GM23338 (cell line): ENCODE data around the gene PNPO. TPM values are rescaled to one million over a fixed set of nuclear protein-coding genes. Genes with fewer than 3 reads are reported as not detected.

Experiments used
- ATAC-seq: fragments of 200-7000 bp; cut with Tn5 transposase; 3 replicates; pipeline ENCODE4 v1.9.1; 2020
- DNase-seq: peaks from one replicate; pipeline ENCODE4 v3.0.0-alpha.2; 2015; ENCODE audit warnings: low spot score
- H2AFZ ChIP-seq: fragments of 200-600 bp; sonication (generic); 2 replicates; pipeline ENCODE4 v1.8.0; 2016; ENCODE audit warnings: antibody characterized with exemption, mild to moderate bottlenecking, moderate library complexity
- H3F3A ChIP-seq: fragments of 200-600 bp; sonication (generic); replicated peaks from 2 replicates; pipeline ENCODE4 v1.8.0; 2017; ENCODE audit warnings: antibody characterized with exemption, mixed run types, low read depth
- H3K27ac ChIP-seq: fragments of 200-600 bp; sonication (generic); 2 replicates; pipeline ENCODE4 v1.6.1; 2016; ENCODE audit warnings: low read depth
- H3K27me3 ChIP-seq: fragments of 200-600 bp; sonication (generic); 2 replicates; pipeline ENCODE4 v1.8.0; 2016; ENCODE audit warnings: mild to moderate bottlenecking, mixed run types, moderate library complexity; ENCODE audit not compliant: insufficient read depth
- H3K36me3 ChIP-seq: fragments of 200-600 bp; sonication (generic); 2 replicates; pipeline ENCODE4 v1.8.0; 2016; ENCODE audit warnings: mild to moderate bottlenecking; ENCODE audit not compliant: insufficient read depth
- H3K4me1 ChIP-seq: fragments of 200-600 bp; sonication (generic); 2 replicates; pipeline ENCODE4 v1.8.0; 2016; ENCODE audit warnings: mild to moderate bottlenecking, moderate library complexity; ENCODE audit not compliant: insufficient read depth
- H3K4me2 ChIP-seq: fragments of 200-600 bp; sonication (generic); 2 replicates; pipeline ENCODE4 v1.7.1; 2017; ENCODE audit warnings: mixed run types
- H3K4me3 ChIP-seq: fragments of 200-600 bp; sonication (generic); 2 replicates; pipeline ENCODE4 v1.6.1; 2016; ENCODE audit warnings: mixed run types
- H3K79me2 ChIP-seq: fragments of 200-600 bp; sonication (generic); replicated peaks from 2 replicates; pipeline ENCODE4 v1.8.0; 2017; ENCODE audit warnings: mild to moderate bottlenecking; ENCODE audit not compliant: insufficient read depth
- H3K9me2 ChIP-seq: fragments of 200-600 bp; sonication (generic); 2 replicates; pipeline ENCODE4 v1.8.0; 2017; ENCODE audit not compliant: insufficient read depth
- H4K20me1 ChIP-seq: fragments of 200-600 bp; sonication (generic); replicated peaks from 2 replicates; pipeline ENCODE4 v1.8.0; 2017; ENCODE audit warnings: mild to moderate bottlenecking; ENCODE audit not compliant: insufficient read depth
- H3K27ac Mint-ChIP-seq: 2 replicates; pipeline ENCODE4 v1.8.0; 2020; ENCODE audit warnings: inconsistent platforms, mild to moderate bottlenecking, moderate library complexity, mixed read lengths
- H3K27me3 Mint-ChIP-seq: 3 replicates; pipeline ENCODE4 v1.8.0; 2022; ENCODE audit warnings: low read depth, mild to moderate bottlenecking, moderate library complexity, mixed read lengths, inconsistent platforms; ENCODE audit not compliant: insufficient read depth, poor library complexity
- H3K36me3 Mint-ChIP-seq: 3 replicates; pipeline ENCODE4 v1.8.0; 2021; ENCODE audit warnings: low read depth, mild to moderate bottlenecking, inconsistent platforms, moderate library complexity, mixed read lengths
- H3K4me1 Mint-ChIP-seq: 3 replicates; pipeline ENCODE4 v1.8.0; 2020; ENCODE audit warnings: mild to moderate bottlenecking, inconsistent platforms, mixed read lengths
- H3K4me3 Mint-ChIP-seq: 3 replicates; pipeline ENCODE4 v1.8.0; 2021; ENCODE audit warnings: moderate library complexity, mild to moderate bottlenecking, inconsistent platforms, mixed read lengths
- H3K9me3 Mint-ChIP-seq: 3 replicates; pipeline ENCODE4 v1.8.0; 2020; ENCODE audit warnings: moderate library complexity, mild to moderate bottlenecking, inconsistent platforms, mixed read lengths
- CREB1 ChIP-seq: fragments of 250-450 bp; sonication (Bioruptor Pico); IDR thresholded peaks from 2 replicates; pipeline ENCODE4 v1.5.0; 2020; ENCODE audit warnings: low read depth, mild to moderate bottlenecking, moderate library complexity
- EZH2 ChIP-seq: fragments of 200-600 bp; sonication (generic); IDR thresholded peaks from one replicate; pipeline ENCODE4 v1.8.0; 2017; ENCODE audit warnings: antibody characterized with exemption, mild to moderate bottlenecking, low read depth; ENCODE audit not compliant: unreplicated experiment
- EZH2phosphoT487 ChIP-seq: fragments of 200-600 bp; sonication (generic); IDR thresholded peaks from one replicate; pipeline ENCODE4 v1.8.1; 2018; ENCODE audit warnings: antibody characterized with exemption; ENCODE audit not compliant: unreplicated experiment
- NANOG ChIP-seq: IDR thresholded peaks from 2 replicates; pipeline ENCODE4 v1.6.1; 2016; ENCODE audit warnings: antibody characterized with exemption, borderline replicate concordance
- POLR2AphosphoS5 ChIP-seq: IDR thresholded peaks from 2 replicates; pipeline ENCODE4 v1.6.1; 2016; ENCODE audit warnings: antibody characterized with exemption, low read depth
- REST ChIP-seq: IDR thresholded peaks from one replicate; pipeline ENCODE4 v1.6.1; 2018; ENCODE audit warnings: antibody characterized with exemption; ENCODE audit not compliant: unreplicated experiment
- STAT1 ChIP-seq: IDR thresholded peaks from one replicate; pipeline ENCODE4 v1.6.1; 2016; ENCODE audit warnings: antibody characterized with exemption; ENCODE audit not compliant: unreplicated experiment
- ZNF114 ChIP-seq: fragments of 250-450 bp; sonication (Bioruptor Pico); IDR thresholded peaks from 2 replicates; pipeline ENCODE4 v1.5.0; 2020; ENCODE audit warnings: mild to moderate bottlenecking, moderate library complexity
- ZNF331 ChIP-seq: fragments of 250-450 bp; sonication (Bioruptor Pico); IDR thresholded peaks from 2 replicates; pipeline ENCODE4 v1.5.0; 2020; ENCODE audit warnings: low read depth, mild to moderate bottlenecking, moderate library complexity
- ZNF462 ChIP-seq: fragments of 250-450 bp; sonication (Bioruptor Pico); IDR thresholded peaks from 2 replicates; pipeline ENCODE4 v1.5.0; 2020; ENCODE audit warnings: mild to moderate bottlenecking, moderate library complexity
- polyA plus RNA-seq: library from polyadenylated mRNA; unstranded; fragments of >200 nt; fragmentation: Nextera tagmentation; extraction: Ambion mirVana; gene quantifications from 2 replicates; pipeline ENCODE4 v1.2.1, GENCODE V29; 2016
- total RNA-seq: library from RNA; depleted of rRNA; stranded (reverse); fragments of >200 nt; shearing (Covaris generic); gene quantifications from 2 replicates; pipeline ENCODE4 v1.2.3, GENCODE V29; 2014
- TF ChIP-seq, protein P1 (sequence below), 2 experiments: fragments of 200-600 bp in 1 of 2; sonication (generic) in 1 of 2; conservative IDR thresholded peaks; 2 replicates each; pipeline versions ENCODE4 v1.5.1 to v1.6.1; 2016 to 2017; ENCODE audit warnings: antibody characterized with exemption in 2 of 2, low read depth in 2 of 2, mild to moderate bottlenecking in 2 of 2, moderate library complexity in 1 of 2
- TF ChIP-seq, protein P2 (sequence below): IDR thresholded peaks from 2 replicates; pipeline ENCODE4 v1.6.1; 2016; ENCODE audit warnings: antibody characterized with exemption

The PNPO gene
- total and polyA plus RNA-seq, 2 experiments from 2014 or later, result 5.0 to 12.7 TPM

- peaks cover 2% of the 10 kb centered on the region; the same call in 1 of the 3 replicates for H3K9me3 Mint-ChIP-seq
- H3K36me3 Mint-ChIP-seq, result no peaks in the 10 kb centered on the region
- no peak for ATAC-seq
- Histone ChIP-seq H3K36me3 (no peaks in the 10 kb centered on the region), H3K4me2 (no peak overlapping the region), H3F3A (no peaks in the 10 kb centered on the region), H3K79me2 (no peaks in the 10 kb centered on the region), H3K27me3 (no peaks in the 10 kb centered on the region), H3K4me1 (peaks cover 5% of the 10 kb centered on the region; the same call in 1 of the 2 replicates), H4K20me1 (no peaks in the 10 kb centered on the region), H2AFZ (no peak overlapping the region), H3K27ac (no peak overlapping the region), H3K9me2 (no peaks in the 10 kb centered on the region), H3K4me3 (no peak overlapping the region)
- H3K4me3 Mint-ChIP-seq, result no peak overlapping the region
- no peak overlapping the region for H3K27ac Mint-ChIP-seq
- peaks cover 4% of the 10 kb centered on the region for H3K4me1 Mint-ChIP-seq
- no peak for DNase-seq
- no peak for TF ChIP-seq ZNF331 (CRISPR knock-in tag)
- no peak for TF ChIP-seq POLR2AphosphoS5
- TF ChIP-seq ZNF462, result no peak
- TF ChIP-seq, protein P1, sequence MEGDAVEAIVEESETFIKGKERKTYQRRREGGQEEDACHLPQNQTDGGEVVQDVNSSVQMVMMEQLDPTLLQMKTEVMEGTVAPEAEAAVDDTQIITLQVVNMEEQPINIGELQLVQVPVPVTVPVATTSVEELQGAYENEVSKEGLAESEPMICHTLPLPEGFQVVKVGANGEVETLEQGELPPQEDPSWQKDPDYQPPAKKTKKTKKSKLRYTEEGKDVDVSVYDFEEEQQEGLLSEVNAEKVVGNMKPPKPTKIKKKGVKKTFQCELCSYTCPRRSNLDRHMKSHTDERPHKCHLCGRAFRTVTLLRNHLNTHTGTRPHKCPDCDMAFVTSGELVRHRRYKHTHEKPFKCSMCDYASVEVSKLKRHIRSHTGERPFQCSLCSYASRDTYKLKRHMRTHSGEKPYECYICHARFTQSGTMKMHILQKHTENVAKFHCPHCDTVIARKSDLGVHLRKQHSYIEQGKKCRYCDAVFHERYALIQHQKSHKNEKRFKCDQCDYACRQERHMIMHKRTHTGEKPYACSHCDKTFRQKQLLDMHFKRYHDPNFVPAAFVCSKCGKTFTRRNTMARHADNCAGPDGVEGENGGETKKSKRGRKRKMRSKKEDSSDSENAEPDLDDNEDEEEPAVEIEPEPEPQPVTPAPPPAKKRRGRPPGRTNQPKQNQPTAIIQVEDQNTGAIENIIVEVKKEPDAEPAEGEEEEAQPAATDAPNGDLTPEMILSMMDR (conservative IDR thresholded peaks at IDR 0.05; ENCODE audit: low read depth in 2 of 2), result no peak
- no peak for TF ChIP-seq REST
- no peak for TF ChIP-seq STAT1
- TF ChIP-seq EZH2phosphoT487, result no peak
- no peak for TF ChIP-seq ZNF114 (CRISPR knock-in tag)
- TF ChIP-seq, protein P2, sequence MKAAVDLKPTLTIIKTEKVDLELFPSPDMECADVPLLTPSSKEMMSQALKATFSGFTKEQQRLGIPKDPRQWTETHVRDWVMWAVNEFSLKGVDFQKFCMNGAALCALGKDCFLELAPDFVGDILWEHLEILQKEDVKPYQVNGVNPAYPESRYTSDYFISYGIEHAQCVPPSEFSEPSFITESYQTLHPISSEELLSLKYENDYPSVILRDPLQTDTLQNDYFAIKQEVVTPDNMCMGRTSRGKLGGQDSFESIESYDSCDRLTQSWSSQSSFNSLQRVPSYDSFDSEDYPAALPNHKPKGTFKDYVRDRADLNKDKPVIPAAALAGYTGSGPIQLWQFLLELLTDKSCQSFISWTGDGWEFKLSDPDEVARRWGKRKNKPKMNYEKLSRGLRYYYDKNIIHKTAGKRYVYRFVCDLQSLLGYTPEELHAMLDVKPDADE, result no peak
- no peak for TF ChIP-seq NANOG
- TF ChIP-seq CREB1 (CRISPR knock-in tag), result no peak
- TF ChIP-seq EZH2, result no peak
- peaks cover 7% of the 10 kb centered on the region for H3K27me3 Mint-ChIP-seq
These were observed 24.7 kb downstream of the PNPO start for GRCh38 chr17:47966079-47966519.
